HFFc6 (cell line): ENCODE results near the gene MIPEP. TPM values are rescaled to one million over a fixed set of nuclear protein-coding genes. Genes with fewer than 3 reads are reported as not detected.

Source experiments
- DNase-seq: peaks from one replicate; pipeline ENCODE4 v3.0.0-alpha.2; 2018
- H3K27ac Mint-ChIP-seq: 2 replicates; pipeline ENCODE4 v1.8.0; 2020; ENCODE audit warnings: mild to moderate bottlenecking, mixed read lengths
- H3K27me3 Mint-ChIP-seq: 2 replicates; pipeline ENCODE4 v1.8.0; 2021; ENCODE audit warnings: mild to moderate bottlenecking, moderate library complexity, mixed read lengths; ENCODE audit not compliant: insufficient read depth
- H3K36me3 Mint-ChIP-seq: 2 replicates; pipeline ENCODE4 v1.8.0; 2021; ENCODE audit warnings: low read depth, mixed read lengths
- H3K4me1 Mint-ChIP-seq: 2 replicates; pipeline ENCODE4 v1.8.0; 2020; ENCODE audit warnings: low read depth, mixed read lengths
- H3K4me3 Mint-ChIP-seq: 2 replicates; pipeline ENCODE4 v1.8.0; 2020; ENCODE audit warnings: mild to moderate bottlenecking, moderate library complexity, mixed read lengths
- H3K9me3 Mint-ChIP-seq: 2 replicates; pipeline ENCODE4 v1.8.0; 2020; ENCODE audit warnings: mild to moderate bottlenecking, mixed read lengths
- total RNA-seq, 6 experiments: library from RNA; stranded (reverse); fragmentation: NEBNext Ultra II Directional; extraction: Animal tissue kit (Norgen Biotek cat#: 25700); gene quantifications; 2 replicates in 1 of 6; 3 replicates in 5 of 6; pipeline ENCODE4 v1.2.3, GENCODE V29; 2021
- TF ChIP-seq, protein P1 (sequence below): fragments of 200-600 bp; sonication (generic); IDR thresholded peaks from 2 replicates; pipeline ENCODE4 v1.5.0; 2021; ENCODE audit warnings: antibody characterized with exemption, mild to moderate bottlenecking

The MIPEP gene
- total RNA-seq, 6 experiments from 2014 or later: 11.3 to 15.6 (median 13.1) TPM

DNA sequence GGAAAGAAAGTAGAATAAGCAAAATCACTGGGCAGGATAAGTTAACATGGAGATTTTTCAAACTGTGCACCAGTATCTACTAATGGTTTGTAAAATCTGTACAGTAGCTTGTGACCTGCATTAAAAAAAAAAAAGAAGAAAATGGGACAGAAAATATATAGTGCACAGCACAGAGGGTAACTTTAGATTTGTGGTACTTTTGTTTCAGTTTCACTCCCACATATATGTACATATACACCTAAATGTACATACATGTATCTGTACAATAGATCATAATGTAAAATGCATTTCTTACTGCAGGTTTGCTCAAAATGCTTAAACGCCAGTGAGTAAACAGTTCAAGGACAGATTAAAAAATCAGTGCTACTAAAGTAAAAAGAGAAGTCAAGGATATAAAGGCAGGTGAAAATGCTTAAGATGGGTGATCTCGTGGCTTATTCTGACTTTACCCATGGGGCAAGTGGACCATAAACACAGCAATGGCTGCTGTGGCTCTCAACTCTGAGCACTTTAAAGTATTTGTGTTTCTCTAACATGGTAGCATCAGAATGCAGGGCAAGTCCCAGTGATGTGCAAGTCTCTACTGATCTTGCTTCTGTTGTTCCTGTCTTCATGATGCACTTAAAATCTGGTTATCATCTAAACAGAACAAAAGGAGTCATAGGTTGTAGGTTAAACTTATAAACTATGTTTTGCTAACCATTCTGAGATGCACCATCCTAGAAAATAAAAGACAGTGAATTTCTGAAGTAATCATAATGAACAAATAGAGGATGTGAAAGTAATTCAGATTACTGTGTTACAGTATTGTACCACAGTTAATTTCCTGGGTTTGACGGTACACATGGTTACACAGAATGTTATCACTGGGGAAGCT lies 112.3 kb downstream of the MIPEP start:
- no peak overlapping the region for H3K27ac Mint-ChIP-seq
- H3K27me3 Mint-ChIP-seq: no peaks in the 10 kb centered on the region
- peaks cover 8% of the 10 kb centered on the region; the same call in 1 of the 2 replicates for H3K9me3 Mint-ChIP-seq
- TF ChIP-seq, protein P1, sequence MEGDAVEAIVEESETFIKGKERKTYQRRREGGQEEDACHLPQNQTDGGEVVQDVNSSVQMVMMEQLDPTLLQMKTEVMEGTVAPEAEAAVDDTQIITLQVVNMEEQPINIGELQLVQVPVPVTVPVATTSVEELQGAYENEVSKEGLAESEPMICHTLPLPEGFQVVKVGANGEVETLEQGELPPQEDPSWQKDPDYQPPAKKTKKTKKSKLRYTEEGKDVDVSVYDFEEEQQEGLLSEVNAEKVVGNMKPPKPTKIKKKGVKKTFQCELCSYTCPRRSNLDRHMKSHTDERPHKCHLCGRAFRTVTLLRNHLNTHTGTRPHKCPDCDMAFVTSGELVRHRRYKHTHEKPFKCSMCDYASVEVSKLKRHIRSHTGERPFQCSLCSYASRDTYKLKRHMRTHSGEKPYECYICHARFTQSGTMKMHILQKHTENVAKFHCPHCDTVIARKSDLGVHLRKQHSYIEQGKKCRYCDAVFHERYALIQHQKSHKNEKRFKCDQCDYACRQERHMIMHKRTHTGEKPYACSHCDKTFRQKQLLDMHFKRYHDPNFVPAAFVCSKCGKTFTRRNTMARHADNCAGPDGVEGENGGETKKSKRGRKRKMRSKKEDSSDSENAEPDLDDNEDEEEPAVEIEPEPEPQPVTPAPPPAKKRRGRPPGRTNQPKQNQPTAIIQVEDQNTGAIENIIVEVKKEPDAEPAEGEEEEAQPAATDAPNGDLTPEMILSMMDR: no peak
- peaks cover 29% of the 10 kb centered on the region for H3K4me1 Mint-ChIP-seq
- H3K4me3 Mint-ChIP-seq: no peak overlapping the region
- H3K36me3 Mint-ChIP-seq: peaks cover 16% of the 10 kb centered on the region
- DNase-seq: no peak

GRCh38 chr13:23772717-23773116 lies 116.5 kb downstream of the MIPEP start:
- no peaks in the 10 kb centered on the region for H3K36me3 Mint-ChIP-seq
- DNase-seq: no peak
- peak overlapping the region; percentile 52; the same call in 1 of the 2 replicates for H3K27ac Mint-ChIP-seq
- H3K4me3 Mint-ChIP-seq: no peak overlapping the region; the same call in 1 of the 2 replicates
- H3K9me3 Mint-ChIP-seq: no peaks in the 10 kb centered on the region
- H3K4me1 Mint-ChIP-seq: peaks cover 20% of the 10 kb centered on the region
- TF ChIP-seq, protein P1: no peak
- no peaks in the 10 kb centered on the region for H3K27me3 Mint-ChIP-seq

DNA sequence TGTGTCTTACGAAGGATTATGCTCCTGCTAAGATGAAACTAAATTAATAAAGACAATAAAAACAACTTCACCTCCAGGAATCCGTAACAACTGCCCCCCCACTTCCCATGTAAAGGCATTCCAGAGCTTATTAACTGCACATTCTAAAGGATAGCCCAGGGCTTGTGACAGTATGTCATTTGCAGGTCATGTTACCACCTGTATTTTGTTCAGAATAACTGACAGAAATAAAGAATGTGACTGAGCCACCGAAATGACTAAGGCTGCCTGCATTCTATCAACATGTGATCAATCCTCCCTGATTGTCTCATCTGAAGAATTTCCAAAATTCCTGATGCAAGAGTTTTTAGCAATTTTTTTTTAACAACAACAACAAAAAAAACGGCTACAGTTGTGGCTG lies 117.2 kb downstream of the MIPEP start:
- peaks cover 20% of the 10 kb centered on the region for H3K4me1 Mint-ChIP-seq
- H3K9me3 Mint-ChIP-seq: no peaks in the 10 kb centered on the region
- no peak overlapping the region for H3K27ac Mint-ChIP-seq
- no peaks in the 10 kb centered on the region for H3K36me3 Mint-ChIP-seq
- peak; percentile 7 for DNase-seq
- H3K4me3 Mint-ChIP-seq: no peak overlapping the region
- no peaks in the 10 kb centered on the region for H3K27me3 Mint-ChIP-seq
- TF ChIP-seq, protein P1: no peak

GRCh38 chr13:23771552-23771951 lies 117.6 kb downstream of the MIPEP start:
- H3K27ac Mint-ChIP-seq: no peak overlapping the region
- TF ChIP-seq, protein P1: no peak
- no peaks in the 10 kb centered on the region for H3K36me3 Mint-ChIP-seq
- peaks cover 20% of the 10 kb centered on the region for H3K4me1 Mint-ChIP-seq
- H3K4me3 Mint-ChIP-seq: no peak overlapping the region
- H3K27me3 Mint-ChIP-seq: no peaks in the 10 kb centered on the region
- no peak for DNase-seq
- no peaks in the 10 kb centered on the region for H3K9me3 Mint-ChIP-seq

DNA sequence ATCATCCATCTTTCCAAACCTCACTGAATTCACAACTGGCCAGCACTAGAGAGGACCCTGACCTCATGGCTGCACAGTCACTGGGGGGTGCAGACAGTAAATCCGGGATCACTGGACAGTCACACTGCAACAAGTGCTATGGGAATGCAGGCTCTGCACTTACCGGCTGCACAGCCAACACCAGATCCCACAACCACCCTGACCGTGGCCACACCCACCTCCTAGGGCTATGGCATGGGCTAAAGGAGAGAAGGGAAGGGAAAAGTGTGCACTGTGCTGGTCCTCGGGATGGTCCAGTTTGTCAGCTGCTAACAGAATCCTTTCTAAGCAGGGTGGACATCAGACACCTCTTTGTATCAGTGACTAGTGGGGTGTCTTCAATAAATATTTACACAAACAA lies 118.2 kb downstream of the MIPEP start:
- no peaks in the 10 kb centered on the region for H3K9me3 Mint-ChIP-seq
- no peaks in the 10 kb centered on the region for H3K27me3 Mint-ChIP-seq
- H3K27ac Mint-ChIP-seq: no peak overlapping the region
- no peaks in the 10 kb centered on the region for H3K36me3 Mint-ChIP-seq
- peaks cover 20% of the 10 kb centered on the region for H3K4me1 Mint-ChIP-seq
- TF ChIP-seq, protein P1: no peak
- DNase-seq: no peak
- no peak overlapping the region for H3K4me3 Mint-ChIP-seq
